ENCODE data around the gene DDX24.

DNA sequence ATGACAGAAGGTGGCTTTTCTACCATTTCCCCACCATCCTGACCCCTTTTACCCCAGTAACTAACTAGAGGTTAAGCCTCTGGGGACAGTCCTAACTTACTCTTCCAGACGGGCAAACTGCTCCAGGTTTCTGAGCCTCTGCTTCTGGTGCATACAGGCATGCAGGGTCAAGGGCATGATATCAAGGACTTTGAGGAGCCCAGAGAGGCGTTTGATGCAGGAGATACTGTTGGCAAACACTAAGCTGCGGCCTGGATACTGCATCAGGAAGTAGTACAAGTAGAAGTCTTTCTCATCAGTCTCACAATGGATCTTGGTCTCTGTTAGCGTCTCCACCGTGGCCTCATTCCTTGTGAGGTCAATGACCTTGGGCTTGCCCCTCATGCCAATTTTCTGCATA lies 21.0 kb downstream of the DDX24 start:
- TF ChIP-seq, protein P1, sequence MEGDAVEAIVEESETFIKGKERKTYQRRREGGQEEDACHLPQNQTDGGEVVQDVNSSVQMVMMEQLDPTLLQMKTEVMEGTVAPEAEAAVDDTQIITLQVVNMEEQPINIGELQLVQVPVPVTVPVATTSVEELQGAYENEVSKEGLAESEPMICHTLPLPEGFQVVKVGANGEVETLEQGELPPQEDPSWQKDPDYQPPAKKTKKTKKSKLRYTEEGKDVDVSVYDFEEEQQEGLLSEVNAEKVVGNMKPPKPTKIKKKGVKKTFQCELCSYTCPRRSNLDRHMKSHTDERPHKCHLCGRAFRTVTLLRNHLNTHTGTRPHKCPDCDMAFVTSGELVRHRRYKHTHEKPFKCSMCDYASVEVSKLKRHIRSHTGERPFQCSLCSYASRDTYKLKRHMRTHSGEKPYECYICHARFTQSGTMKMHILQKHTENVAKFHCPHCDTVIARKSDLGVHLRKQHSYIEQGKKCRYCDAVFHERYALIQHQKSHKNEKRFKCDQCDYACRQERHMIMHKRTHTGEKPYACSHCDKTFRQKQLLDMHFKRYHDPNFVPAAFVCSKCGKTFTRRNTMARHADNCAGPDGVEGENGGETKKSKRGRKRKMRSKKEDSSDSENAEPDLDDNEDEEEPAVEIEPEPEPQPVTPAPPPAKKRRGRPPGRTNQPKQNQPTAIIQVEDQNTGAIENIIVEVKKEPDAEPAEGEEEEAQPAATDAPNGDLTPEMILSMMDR (IDR thresholded peaks at IDR 0.05), result no peak
- TF ChIP-seq ZFX (IDR thresholded peaks at IDR 0.05; ENCODE audit: borderline replicate concordance), result no peak
